Gastroesophageal sphincter (tissue), 4 donors: ENCODE data around the gene SIGLEC10. TPM values are rescaled to one million over a fixed set of nuclear protein-coding genes. Genes with fewer than 3 reads are reported as not detected.
"Not testable (repeated sequence)": the region's sequence is repeated elsewhere in the genome, so short reads cannot be mapped to it uniquely, and the experiment has no call there.

Experiments used
- ATAC-seq: fragments of 150-250 bp; one replicate; pipeline ENCODE4 v1.9.1; 2016; ENCODE audit warnings: mild to moderate bottlenecking, moderate library complexity
- H3K27ac ChIP-seq, 4 donors: fragments of 200-600 bp; sonication (generic) in 3 of 4; 1 replicate in 3 of 4; 2 replicates in 1 of 4; pipeline ENCODE4 v1.5.1; 2016 to 2019
- H3K27me3 ChIP-seq: fragments of 200-600 bp; sonication (generic); one replicate; pipeline ENCODE4 v1.5.1; 2019
- H3K36me3 ChIP-seq, 2 donors: fragments of 200-600 bp; sonication (generic); one replicate each; pipeline ENCODE4 v1.5.1; 2019; ENCODE audit warnings: control low read depth in 1 of 2
- H3K4me1 ChIP-seq, 3 donors: fragments of 200-600 bp; sonication (generic); 1 replicate in 2 of 3; 2 replicates in 1 of 3; pipeline ENCODE4 v1.5.1; 2016 to 2019; ENCODE audit warnings: control low read depth in 2 of 3
- H3K4me3 ChIP-seq, 2 donors: fragments of 200-600 bp; sonication (generic); one replicate each; pipeline ENCODE4 v1.5.1; 2019; ENCODE audit warnings: mild to moderate bottlenecking in 1 of 2, moderate library complexity in 1 of 2
- H3K9me3 ChIP-seq, 3 donors: fragments of 200-600 bp; sonication (generic); one replicate each; pipeline ENCODE4 v1.5.1; 2017 to 2019; ENCODE audit warnings: control low read depth in 2 of 3
- CTCF ChIP-seq, 4 experiments: fragments of 200-600 bp in 2 of 4; fragments of 450-650 bp in 2 of 4; sonication (generic) in 1 of 4; IDR thresholded peaks; one replicate each; pipeline ENCODE4 v1.5.1; 2017 to 2019; ENCODE audit warnings: antibody characterized with exemption in 4 of 4, mild to moderate bottlenecking in 2 of 4, moderate library complexity in 2 of 4
- EP300 ChIP-seq: sonication (generic); formaldehyde crosslinking; IDR thresholded peaks from one replicate; pipeline ENCODE4 v1.6.1; 2017; ENCODE audit warnings: antibody characterized with exemption, mild to moderate bottlenecking
- POLR2A ChIP-seq, 2 donors: fragments of 450-650 bp; IDR thresholded peaks; one replicate each; pipeline ENCODE4 v1.6.1; 2017; ENCODE audit warnings: antibody characterized with exemption in 2 of 2, mild to moderate bottlenecking in 2 of 2, moderate library complexity in 1 of 2
- POLR2AphosphoS5 ChIP-seq: sonication (generic); formaldehyde crosslinking; IDR thresholded peaks from one replicate; pipeline ENCODE4 v1.6.1; 2017; ENCODE audit warnings: antibody characterized with exemption
- WGBS, 2 donors: methylation state at CpG; one replicate each; pipeline ENCODE4 v1.1.5; 2018; ENCODE audit warnings: low coverage in 1 of 2; 5-methylcytosine and 5-hydroxymethylcytosine counted together
- total RNA-seq, 4 donors: library from RNA; depleted of rRNA; stranded (reverse); fragments of >200 nt; gene quantifications; one replicate each; pipeline ENCODE4 v1.1.0, GENCODE V29; 2016

Gene SIGLEC10
- total RNA-seq, 4 donors from 2014 or later: 1.1 to 6.9 (median 3.2) TPM

GRCh38 chr19:51457351-51458013 is 40.0 kb upstream of the SIGLEC10 start:
- H3K4me3 ChIP-seq: no peak overlapping the region
- H3K4me1 ChIP-seq: no peaks in the 10 kb centered on the region
- peaks cover 83% of the 10 kb centered on the region for H3K27me3 ChIP-seq
- 50% methylated on average over 2 of the region's 11 CpGs; no CpG with 5 or more reads in 1 of the 2 donors for WGBS, 2 donors
- no peak overlapping the region for H3K27ac ChIP-seq
- H3K36me3 ChIP-seq: no peaks in the 10 kb centered on the region
- no peak for ATAC-seq
- TF ChIP-seq POLR2AphosphoS5 (no peak), POLR2A (IDR thresholded peaks at IDR 0.05) (no peak), EP300 (no peak)
- H3K9me3 ChIP-seq: no peaks in the 10 kb centered on the region

GRCh38 chr19:51456541-51457290 is 39.3 kb upstream of the SIGLEC10 start:
- TF ChIP-seq POLR2A (IDR thresholded peaks at IDR 0.05): no peak
- no peak for TF ChIP-seq CTCF (IDR thresholded peaks at IDR 0.05)
- no peak for TF ChIP-seq POLR2AphosphoS5
- TF ChIP-seq EP300: no peak
- H3K27me3 ChIP-seq: peaks cover 83% of the 10 kb centered on the region
- no peak overlapping the region for H3K27ac ChIP-seq
- no peaks in the 10 kb centered on the region for H3K4me1 ChIP-seq
- H3K9me3 ChIP-seq: no peaks in the 10 kb centered on the region
- no peak for ATAC-seq
- 53 to 57% methylated on average over 6 to 7 of the region's 11 CpGs for WGBS, 2 donors
- no peak overlapping the region for H3K4me3 ChIP-seq
- H3K36me3 ChIP-seq: no peaks in the 10 kb centered on the region

- H3K4me3 ChIP-seq: no peak overlapping the region
- 84 to 89% methylated on average over 5 of the region's 5 CpGs for WGBS, 2 donors
- H3K9me3 ChIP-seq: peaks cover 0 to 4% (median 0%) of the 10 kb centered on the region in 3 donors
- H3K27me3 ChIP-seq: peaks cover 78% of the 10 kb centered on the region
- H3K36me3 ChIP-seq: no peaks in the 10 kb centered on the region
- no peak for ATAC-seq
- TF ChIP-seq POLR2AphosphoS5 (no peak), CTCF (IDR thresholded peaks at IDR 0.05) (no peak), POLR2A (IDR thresholded peaks at IDR 0.05) (no peak), EP300 (no peak)
- H3K27ac ChIP-seq: no peak overlapping the region
- H3K4me1 ChIP-seq: no peaks in the 10 kb centered on the region
Observed at GRCh38 chr19:51450730-51451307, 33.4 kb upstream of the SIGLEC10 start.

GRCh38 chr19:51448411-51449016 is 31.1 kb upstream of the SIGLEC10 start:
- no peak for TF ChIP-seq POLR2A (IDR thresholded peaks at IDR 0.05)
- TF ChIP-seq CTCF (IDR thresholded peaks at IDR 0.05): no peak
- no peak for ATAC-seq
- WGBS, 2 donors: 65 to 72% methylated on average over 8 to 13 of the region's 13 CpGs
- H3K9me3 ChIP-seq: peaks cover 0 to 4% (median 0%) of the 10 kb centered on the region in 3 donors
- peaks cover 65% of the 10 kb centered on the region for H3K27me3 ChIP-seq
- H3K36me3 ChIP-seq: no peaks in the 10 kb centered on the region
- no peak overlapping the region for H3K4me3 ChIP-seq
- H3K27ac ChIP-seq: no peak overlapping the region
- no peaks in the 10 kb centered on the region for H3K4me1 ChIP-seq

- Histone ChIP-seq H3K36me3 (no peaks in the 10 kb centered on the region), H3K27ac (no peak overlapping the region), H3K27me3 (peaks cover 65% of the 10 kb centered on the region), H3K4me1 (no peaks in the 10 kb centered on the region), H3K9me3 (peaks cover 0 to 4% (median 0%) of the 10 kb centered on the region in 3 donors), H3K4me3 (no peak overlapping the region)
- no peak for ATAC-seq
- TF ChIP-seq EP300 (no peak), POLR2A (IDR thresholded peaks at IDR 0.05) (no peak), POLR2AphosphoS5 (no peak), CTCF (IDR thresholded peaks at IDR 0.05) (no peak)
- 67 to 89% methylated on average over 1 to 5 of the region's 7 CpGs for WGBS, 2 donors
Observed at GRCh38 chr19:51448011-51448410, 30.6 kb upstream of the SIGLEC10 start.

- not testable (repeated sequence) for H3K36me3 ChIP-seq, ATAC-seq, H3K9me3 ChIP-seq, H3K4me1 ChIP-seq, H3K27ac ChIP-seq, H3K4me3 ChIP-seq
- peaks cover 66% of the 10 kb centered on the region for H3K27me3 ChIP-seq
- 63 to 80% methylated on average over 1 to 3 of the region's 3 CpGs for WGBS, 2 donors
Observed at GRCh38 chr19:51447510-51447909, 30.1 kb upstream of the SIGLEC10 start.
